ENCODE data around the gene FGF18. TPM values are rescaled to one million over a fixed set of nuclear protein-coding genes. Genes with fewer than 3 reads are reported as not detected.
A peak's percentile ranks its signal among the peaks of the same experiment; 100 is the strongest.

FGF18 gene
- total RNA-seq, 1 donor from 2014 or later, result 6.9 TPM

DNA sequence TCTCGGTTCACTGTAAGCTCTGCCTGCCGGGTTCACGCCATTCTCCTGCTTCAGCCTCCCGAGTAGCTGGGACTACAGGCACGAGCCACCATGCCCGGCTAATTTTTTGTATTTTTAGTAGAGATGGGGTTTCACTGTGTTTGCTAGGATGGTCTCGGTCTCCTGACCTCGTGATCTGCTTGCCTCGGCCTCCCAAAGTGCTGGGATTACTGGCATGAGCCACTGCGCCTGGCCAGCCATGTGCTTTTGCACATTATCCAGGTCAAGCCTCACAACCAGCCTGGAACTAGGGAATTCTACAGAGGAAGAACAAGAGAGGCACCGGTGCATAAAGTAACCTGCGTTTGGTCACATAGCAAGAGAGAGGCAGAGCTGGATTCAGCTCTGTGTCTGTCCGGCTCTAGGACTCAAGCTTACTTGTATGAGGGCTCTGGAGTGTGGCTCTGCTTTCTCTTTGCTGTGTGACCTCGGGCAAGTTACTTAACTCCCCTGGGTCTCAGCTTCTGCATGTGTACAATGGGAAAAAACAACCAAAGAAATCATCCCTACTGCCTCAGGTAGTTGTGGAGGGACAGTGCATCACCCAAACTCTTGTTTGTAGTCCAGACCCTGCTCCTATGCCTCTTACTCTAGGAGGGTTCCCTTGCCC is 6.3 kb downstream of the FGF18 start:
- Histone ChIP-seq H3K4me3 (no peak overlapping the region), H3K4me1 (peaks cover 0 to 1% of the 10 kb centered on the region in 2 donors), H3K27ac (no peak overlapping the region), H3K27me3 (no peaks in the 10 kb centered on the region), H3K36me3 (no peaks in the 10 kb centered on the region), H3K9me3 (no peaks in the 10 kb centered on the region)
- TF ChIP-seq, protein P1, sequence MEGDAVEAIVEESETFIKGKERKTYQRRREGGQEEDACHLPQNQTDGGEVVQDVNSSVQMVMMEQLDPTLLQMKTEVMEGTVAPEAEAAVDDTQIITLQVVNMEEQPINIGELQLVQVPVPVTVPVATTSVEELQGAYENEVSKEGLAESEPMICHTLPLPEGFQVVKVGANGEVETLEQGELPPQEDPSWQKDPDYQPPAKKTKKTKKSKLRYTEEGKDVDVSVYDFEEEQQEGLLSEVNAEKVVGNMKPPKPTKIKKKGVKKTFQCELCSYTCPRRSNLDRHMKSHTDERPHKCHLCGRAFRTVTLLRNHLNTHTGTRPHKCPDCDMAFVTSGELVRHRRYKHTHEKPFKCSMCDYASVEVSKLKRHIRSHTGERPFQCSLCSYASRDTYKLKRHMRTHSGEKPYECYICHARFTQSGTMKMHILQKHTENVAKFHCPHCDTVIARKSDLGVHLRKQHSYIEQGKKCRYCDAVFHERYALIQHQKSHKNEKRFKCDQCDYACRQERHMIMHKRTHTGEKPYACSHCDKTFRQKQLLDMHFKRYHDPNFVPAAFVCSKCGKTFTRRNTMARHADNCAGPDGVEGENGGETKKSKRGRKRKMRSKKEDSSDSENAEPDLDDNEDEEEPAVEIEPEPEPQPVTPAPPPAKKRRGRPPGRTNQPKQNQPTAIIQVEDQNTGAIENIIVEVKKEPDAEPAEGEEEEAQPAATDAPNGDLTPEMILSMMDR (IDR thresholded peaks at IDR 0.05), result no peak
- no peak for DNase-seq (ENCODE audit: low spot score in 2 of 2)
- intact Hi-C loops (cut with DNase I), result no loop called here

GRCh38 chr5:171426266-171426665 is 6.8 kb downstream of the FGF18 start:
- no peaks in the 10 kb centered on the region for H3K4me1 ChIP-seq
- no peaks in the 10 kb centered on the region for H3K36me3 ChIP-seq
- TF ChIP-seq, protein P1 (IDR thresholded peaks at IDR 0.05), result no peak
- DNase-seq (ENCODE audit: low spot score in 2 of 2), result peak in 1 of 2 donors; percentile 2
- H3K27ac ChIP-seq, result no peak overlapping the region
- H3K4me3 ChIP-seq, result no peak overlapping the region
- no peaks in the 10 kb centered on the region for H3K27me3 ChIP-seq
- intact Hi-C loops (cut with DNase I), result no loop called here
- H3K9me3 ChIP-seq, result no peaks in the 10 kb centered on the region

- intact Hi-C loops (cut with DNase I), result no loop called here
- no peak for DNase-seq (ENCODE audit: low spot score in 2 of 2)
- H3K36me3 ChIP-seq, result no peaks in the 10 kb centered on the region
- TF ChIP-seq, protein P1 (IDR thresholded peaks at IDR 0.05), result no peak
- H3K9me3 ChIP-seq, result no peaks in the 10 kb centered on the region
- no peaks in the 10 kb centered on the region for H3K4me1 ChIP-seq
- H3K4me3 ChIP-seq, result no peak overlapping the region
- H3K27me3 ChIP-seq, result no peaks in the 10 kb centered on the region
- no peak overlapping the region for H3K27ac ChIP-seq
Observed at GRCh38 chr5:171426680-171427079, 7.2 kb downstream of the FGF18 start.

DNA sequence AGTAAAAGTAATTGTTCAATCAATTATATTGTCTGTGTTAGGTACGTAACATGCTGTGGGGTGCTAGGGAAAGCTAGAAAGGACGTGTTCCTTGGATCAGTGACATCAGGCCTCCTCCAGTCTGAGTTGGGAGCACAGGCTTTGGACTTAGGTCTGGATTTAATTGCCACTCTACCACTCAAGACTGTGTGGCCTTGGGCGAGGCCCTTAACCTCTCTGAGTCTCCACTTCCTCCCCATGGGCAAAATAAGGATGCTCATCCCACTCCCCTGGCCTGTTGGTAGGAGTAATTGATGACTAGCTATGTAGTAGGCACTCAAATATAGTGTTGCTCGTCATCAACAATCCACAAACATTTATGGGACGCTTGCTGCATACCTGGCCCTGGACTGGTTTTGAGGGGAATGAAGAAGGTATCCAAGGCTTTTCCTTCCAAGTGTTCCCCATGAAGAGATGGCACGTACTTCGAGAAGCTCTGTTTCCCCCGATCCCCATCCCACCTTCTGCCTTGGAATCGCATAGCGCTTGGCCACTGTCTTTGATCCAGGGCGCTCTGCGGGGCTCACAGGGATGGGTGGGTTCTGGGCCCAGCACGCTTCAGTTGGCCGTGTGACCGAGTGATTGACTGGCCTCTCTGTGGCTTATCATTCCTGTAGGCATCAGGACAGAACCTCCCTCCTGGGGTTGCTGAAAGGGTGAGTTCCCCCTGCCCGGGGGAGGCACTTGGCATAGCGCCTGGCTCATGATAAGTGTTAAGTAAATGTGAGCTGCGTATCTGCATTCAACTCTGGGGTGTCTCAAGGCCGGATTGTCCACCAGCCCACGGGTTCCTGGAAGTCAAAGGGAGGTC is 8.1 kb downstream of the FGF18 start:
- intact Hi-C loops (cut with DNase I), result no loop called here
- H3K36me3 ChIP-seq, result no peaks in the 10 kb centered on the region
- H3K4me3 ChIP-seq, result no peak overlapping the region
- H3K9me3 ChIP-seq, result no peaks in the 10 kb centered on the region
- no peaks in the 10 kb centered on the region for H3K27me3 ChIP-seq
- TF ChIP-seq, protein P1 (IDR thresholded peaks at IDR 0.05), result no peak
- peak; percentile 4 to 59 for DNase-seq (ENCODE audit: low spot score in 2 of 2)
- no peak overlapping the region for H3K27ac ChIP-seq
- H3K4me1 ChIP-seq, result no peaks in the 10 kb centered on the region

DNA sequence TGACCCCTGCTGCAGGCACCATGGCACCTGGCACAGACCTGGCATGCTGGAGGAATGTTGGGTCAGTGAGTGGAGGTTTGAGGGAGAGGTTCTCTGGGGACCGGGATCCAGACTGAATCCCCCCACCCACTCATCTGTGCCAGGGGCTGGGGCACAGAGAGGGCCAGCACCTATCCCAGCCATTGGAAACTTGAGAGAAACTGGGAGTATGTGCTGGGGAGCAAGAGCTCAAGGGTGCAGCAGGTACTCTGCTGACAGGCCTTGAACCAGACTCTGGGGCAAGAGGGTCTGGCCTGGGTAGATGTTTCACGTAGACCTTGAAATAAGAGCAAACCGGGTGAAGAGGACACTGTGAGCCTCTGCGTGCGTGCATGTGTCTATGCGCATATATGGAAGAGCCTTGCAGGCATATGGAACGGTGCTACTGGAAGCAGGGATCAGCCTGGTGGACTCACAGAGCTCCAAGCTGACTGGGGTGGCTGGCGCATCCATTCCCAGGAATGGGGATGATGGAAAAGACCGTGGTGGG is 8.8 kb downstream of the FGF18 start:
- DNase-seq (ENCODE audit: low spot score in 2 of 2), result no peak
- Histone ChIP-seq H3K4me1 (no peaks in the 10 kb centered on the region), H3K27me3 (no peaks in the 10 kb centered on the region), H3K27ac (no peak overlapping the region), H3K9me3 (no peaks in the 10 kb centered on the region), H3K4me3 (no peak overlapping the region), H3K36me3 (no peaks in the 10 kb centered on the region)
- intact Hi-C loops (cut with DNase I), result no loop called here
- TF ChIP-seq, protein P1 (IDR thresholded peaks at IDR 0.05), result no peak
